GM18868 (cell line): ENCODE results near the gene PRR15.
"Not testable (repeated sequence)": the region's sequence is repeated elsewhere in the genome, so short reads cannot be mapped to it uniquely, and the experiment has no call there.

ENCODE experiments used
- ATAC-seq: cut with Tn5 transposase; IDR thresholded peaks from one replicate; pipeline ENCODE4 v1.9.1; 2021; ENCODE audit warnings: mild to moderate bottlenecking, moderate library complexity; ENCODE audit not compliant: unreplicated experiment

The PRR15 gene

GRCh38 chr7:29563590-29564495 is at the start of gene PRR15:
Gene PRR15, plus strand, starts transcription at chr7:29563835. Its CDS starts 2,495 bp downstream, at chr7:29566330.
- no peak for ATAC-seq

GRCh38 chr7:29516491-29516890 is 47.1 kb upstream of the PRR15 start:
- no peak for ATAC-seq

GRCh38 chr7:29518616-29519015 is 45.0 kb upstream of the PRR15 start:
- ATAC-seq = no peak

- no peak for ATAC-seq
Measured at GRCh38 chr7:29523728-29524127, 39.9 kb upstream of the PRR15 start.

GRCh38 chr7:29527505-29528108 is 36.0 kb upstream of the PRR15 start:
- ATAC-seq = no peak

- not testable (repeated sequence) for ATAC-seq
Measured at GRCh38 chr7:29528526-29528925, 35.1 kb upstream of the PRR15 start.

- ATAC-seq = no peak
Measured at GRCh38 chr7:29538389-29538788, 25.2 kb upstream of the PRR15 start.

- no peak for ATAC-seq
Measured at GRCh38 chr7:29539471-29539870, 24.2 kb upstream of the PRR15 start.

GRCh38 chr7:29547421-29547820 is 16.2 kb upstream of the PRR15 start:
- no peak for ATAC-seq

- ATAC-seq = no peak
Measured at GRCh38 chr7:29548823-29549222, 14.8 kb upstream of the PRR15 start.

GRCh38 chr7:29552392-29552791 is 11.2 kb upstream of the PRR15 start:
- no peak for ATAC-seq

- ATAC-seq = no peak
Measured at GRCh38 chr7:29555061-29555460, 8.6 kb upstream of the PRR15 start.

GRCh38 chr7:29556405-29557195 is 7.0 kb upstream of the PRR15 start:
- ATAC-seq = no peak

GRCh38 chr7:29557954-29558353 is 5.7 kb upstream of the PRR15 start:
- ATAC-seq = no peak

GRCh38 chr7:29561271-29561670 is 2.4 kb upstream of the PRR15 start:
- no peak for ATAC-seq

- no peak for ATAC-seq
Measured at GRCh38 chr7:29562307-29562706, 1.3 kb upstream of the PRR15 start.

- ATAC-seq = no peak
Measured at GRCh38 chr7:29564496-29565223, 1.0 kb downstream of the PRR15 start.

- ATAC-seq = no peak
Measured at GRCh38 chr7:29565224-29565630, 1.6 kb downstream of the PRR15 start.

GRCh38 chr7:29565634-29565981 is 2.0 kb downstream of the PRR15 start:
- no peak for ATAC-seq

GRCh38 chr7:29565982-29566746 is 2.5 kb downstream of the PRR15 start:
- ATAC-seq = no peak
